ENCODE data around the gene NANP. TPM values are rescaled to one million over a fixed set of nuclear protein-coding genes. Genes with fewer than 3 reads are reported as not detected.

NANP gene
- total and polyA plus RNA-seq, 2 of the 13 experiments (the other 11 are each of a cell fraction or from before 2014, with no cell fraction given) = 8.9 to 21.5 TPM

- TF ChIP-seq E2F5 (CRISPR knock-in tag; conservative IDR thresholded peaks at IDR 0.05) (no peak), ZNF546 (CRISPR knock-in tag; conservative IDR thresholded peaks at IDR 0.05) (peak; percentile 68; the same call in 1 of the 2 replicates), YEATS4 (CRISPR knock-in tag; IDR thresholded peaks at IDR 0.05; ENCODE audit: borderline replicate concordance) (peak; percentile 65; the same call in 1 of the 2 replicates), ZSCAN9 (CRISPR knock-in tag; IDR thresholded peaks at IDR 0.05; ENCODE audit: borderline replicate concordance) (no peak), IRF2 (CRISPR knock-in tag; IDR thresholded peaks at IDR 0.05) (peak; percentile 42; the same call in 1 of the 2 replicates), KLF12 (CRISPR knock-in tag; IDR thresholded peaks at IDR 0.05; ENCODE audit: borderline replicate concordance) (no peak), ZNF281 (CRISPR knock-in tag; IDR thresholded peaks at IDR 0.05; ENCODE audit: borderline replicate concordance) (no peak), ZFP41 (CRISPR knock-in tag; IDR thresholded peaks at IDR 0.05; ENCODE audit: borderline replicate concordance) (no peak), DMTF1 (CRISPR knock-in tag; IDR thresholded peaks at IDR 0.05) (no peak), TERF1 (CRISPR knock-in tag; IDR thresholded peaks at IDR 0.05) (no peak), EZH2 (conservative IDR thresholded peaks at IDR 0.05; ENCODE audit: low read depth, low read length) (no peak), E2F1 (CRISPR knock-in tag; IDR thresholded peaks at IDR 0.05) (no peak)
These were observed 44.6 kb downstream of the NANP start (continued) for GRCh38 chr20:25579081-25579770.

Measured in HepG2 (cell line).